SK-N-SH (cell line): ENCODE data around the gene SIPA1.

Source experiments
- EP300 ChIP-seq, 2 experiments: IDR thresholded peaks; 2 replicates each; pipeline versions ENCODE4 v1.4.0 to v1.6.1; 2012; ENCODE audit warnings: borderline replicate concordance in 1 of 2, low read depth in 1 of 2, low read length in 1 of 2
- EZH2phosphoT487 ChIP-seq: fragments of 200-600 bp; sonication (generic); IDR thresholded peaks from 2 replicates; pipeline ENCODE4 v1.6.1; 2017; ENCODE audit warnings: low read depth, mixed run types, mild to moderate bottlenecking, antibody characterized with exemption, moderate library complexity, borderline replicate concordance
- JUND ChIP-seq: IDR thresholded peaks from 2 replicates; pipeline ENCODE4 v1.4.0; 2012
- POLR2AphosphoS5 ChIP-seq: IDR thresholded peaks from 2 replicates; pipeline ENCODE4 v1.6.1; 2012; ENCODE audit warnings: low read depth, low read length
- RFX5 ChIP-seq: IDR thresholded peaks from 2 replicates; pipeline ENCODE4 v1.6.1; 2012; ENCODE audit warnings: mild to moderate bottlenecking, improper control_type of control experiment, low read length
- SIN3A ChIP-seq: IDR thresholded peaks from 2 replicates; pipeline ENCODE4 v1.6.1; 2012; ENCODE audit warnings: low read depth, mild to moderate bottlenecking, low read length, moderate library complexity, borderline replicate concordance
- SMC3 ChIP-seq: IDR thresholded peaks from 2 replicates; pipeline ENCODE4 v1.6.1; 2012; ENCODE audit warnings: low read depth, low read length, improper control_type of control experiment
- TAF1 ChIP-seq: IDR thresholded peaks from 2 replicates; pipeline ENCODE4 v1.6.1; 2012; ENCODE audit warnings: low read depth, mild to moderate bottlenecking, low read length, moderate library complexity, borderline replicate concordance
- TCF12 ChIP-seq: IDR thresholded peaks from 2 replicates; pipeline ENCODE4 v1.4.0; 2012
- TF ChIP-seq, protein P1 (sequence below): fragments of 200-600 bp; sonication (generic); IDR thresholded peaks from 2 replicates; pipeline ENCODE4 v1.6.1; 2017; ENCODE audit warnings: antibody characterized with exemption, mild to moderate bottlenecking, moderate library complexity
- TF ChIP-seq, protein P2 (sequence below): IDR thresholded peaks from 2 replicates; pipeline ENCODE4 v1.6.1; 2012; ENCODE audit warnings: mild to moderate bottlenecking, low read depth, low read length, moderate library complexity

DNA sequence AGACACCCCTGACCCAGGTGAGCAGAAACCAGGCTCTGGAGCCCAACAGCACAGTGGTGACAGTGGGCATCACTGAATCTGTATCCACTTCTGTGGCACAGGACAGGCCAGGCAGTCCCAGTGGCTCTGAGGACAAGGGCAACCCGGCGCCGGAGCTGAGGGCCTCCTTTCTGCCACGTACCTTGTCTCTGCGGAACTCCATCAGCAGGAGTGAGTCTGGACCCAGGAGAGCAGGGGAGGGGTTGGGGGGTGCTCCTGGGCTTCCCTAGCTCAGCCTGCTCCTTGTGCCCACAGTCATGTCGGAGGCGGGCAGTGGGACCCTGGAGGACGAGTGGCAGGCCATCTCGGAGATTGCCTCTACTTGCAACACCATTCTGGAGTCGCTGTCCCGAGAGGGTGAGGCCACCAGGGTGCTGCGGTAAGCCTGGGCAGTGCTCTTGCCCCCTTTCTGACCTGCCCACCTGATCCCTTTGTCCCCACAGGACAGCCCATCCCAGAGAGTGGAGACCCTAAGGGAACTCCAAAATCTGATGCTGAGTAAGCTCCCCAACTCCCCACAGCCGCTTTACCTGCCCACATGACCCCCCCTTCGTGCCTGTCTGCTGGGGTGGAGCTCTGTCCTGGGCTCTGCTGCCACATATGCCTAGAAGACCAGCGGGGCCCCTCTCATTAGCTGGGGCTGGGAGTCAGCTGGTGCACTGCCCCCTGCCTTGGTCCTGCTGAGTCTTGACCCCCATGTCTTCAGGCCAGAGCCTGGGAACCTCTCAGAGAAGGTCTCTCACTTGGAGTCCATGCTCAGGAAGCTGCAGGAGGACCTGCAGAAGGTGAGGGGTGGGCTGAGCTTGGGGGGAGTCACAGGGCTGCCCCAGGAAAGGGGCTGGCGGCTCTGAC is 12.0 kb downstream of the SIPA1 start:
- TF ChIP-seq, protein P1, sequence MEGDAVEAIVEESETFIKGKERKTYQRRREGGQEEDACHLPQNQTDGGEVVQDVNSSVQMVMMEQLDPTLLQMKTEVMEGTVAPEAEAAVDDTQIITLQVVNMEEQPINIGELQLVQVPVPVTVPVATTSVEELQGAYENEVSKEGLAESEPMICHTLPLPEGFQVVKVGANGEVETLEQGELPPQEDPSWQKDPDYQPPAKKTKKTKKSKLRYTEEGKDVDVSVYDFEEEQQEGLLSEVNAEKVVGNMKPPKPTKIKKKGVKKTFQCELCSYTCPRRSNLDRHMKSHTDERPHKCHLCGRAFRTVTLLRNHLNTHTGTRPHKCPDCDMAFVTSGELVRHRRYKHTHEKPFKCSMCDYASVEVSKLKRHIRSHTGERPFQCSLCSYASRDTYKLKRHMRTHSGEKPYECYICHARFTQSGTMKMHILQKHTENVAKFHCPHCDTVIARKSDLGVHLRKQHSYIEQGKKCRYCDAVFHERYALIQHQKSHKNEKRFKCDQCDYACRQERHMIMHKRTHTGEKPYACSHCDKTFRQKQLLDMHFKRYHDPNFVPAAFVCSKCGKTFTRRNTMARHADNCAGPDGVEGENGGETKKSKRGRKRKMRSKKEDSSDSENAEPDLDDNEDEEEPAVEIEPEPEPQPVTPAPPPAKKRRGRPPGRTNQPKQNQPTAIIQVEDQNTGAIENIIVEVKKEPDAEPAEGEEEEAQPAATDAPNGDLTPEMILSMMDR: no peak
- TF ChIP-seq POLR2AphosphoS5 (no peak), TCF12 (no peak), TAF1 (no peak), SMC3 (no peak), JUND (no peak), EZH2phosphoT487 (no peak), RFX5 (no peak), EP300 (IDR thresholded peaks at IDR 0.05; ENCODE audit: borderline replicate concordance in 1 of 2, low read depth in 1 of 2, low read length in 1 of 2) (no peak), SIN3A (no peak)
- TF ChIP-seq, protein P2, sequence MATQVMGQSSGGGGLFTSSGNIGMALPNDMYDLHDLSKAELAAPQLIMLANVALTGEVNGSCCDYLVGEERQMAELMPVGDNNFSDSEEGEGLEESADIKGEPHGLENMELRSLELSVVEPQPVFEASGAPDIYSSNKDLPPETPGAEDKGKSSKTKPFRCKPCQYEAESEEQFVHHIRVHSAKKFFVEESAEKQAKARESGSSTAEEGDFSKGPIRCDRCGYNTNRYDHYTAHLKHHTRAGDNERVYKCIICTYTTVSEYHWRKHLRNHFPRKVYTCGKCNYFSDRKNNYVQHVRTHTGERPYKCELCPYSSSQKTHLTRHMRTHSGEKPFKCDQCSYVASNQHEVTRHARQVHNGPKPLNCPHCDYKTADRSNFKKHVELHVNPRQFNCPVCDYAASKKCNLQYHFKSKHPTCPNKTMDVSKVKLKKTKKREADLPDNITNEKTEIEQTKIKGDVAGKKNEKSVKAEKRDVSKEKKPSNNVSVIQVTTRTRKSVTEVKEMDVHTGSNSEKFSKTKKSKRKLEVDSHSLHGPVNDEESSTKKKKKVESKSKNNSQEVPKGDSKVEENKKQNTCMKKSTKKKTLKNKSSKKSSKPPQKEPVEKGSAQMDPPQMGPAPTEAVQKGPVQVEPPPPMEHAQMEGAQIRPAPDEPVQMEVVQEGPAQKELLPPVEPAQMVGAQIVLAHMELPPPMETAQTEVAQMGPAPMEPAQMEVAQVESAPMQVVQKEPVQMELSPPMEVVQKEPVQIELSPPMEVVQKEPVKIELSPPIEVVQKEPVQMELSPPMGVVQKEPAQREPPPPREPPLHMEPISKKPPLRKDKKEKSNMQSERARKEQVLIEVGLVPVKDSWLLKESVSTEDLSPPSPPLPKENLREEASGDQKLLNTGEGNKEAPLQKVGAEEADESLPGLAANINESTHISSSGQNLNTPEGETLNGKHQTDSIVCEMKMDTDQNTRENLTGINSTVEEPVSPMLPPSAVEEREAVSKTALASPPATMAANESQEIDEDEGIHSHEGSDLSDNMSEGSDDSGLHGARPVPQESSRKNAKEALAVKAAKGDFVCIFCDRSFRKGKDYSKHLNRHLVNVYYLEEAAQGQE: no peak
